Breast epithelium (tissue), 3 donors: ENCODE data around the gene SYN1.

ENCODE experiments used
- CTCF ChIP-seq, 3 donors: fragments of 450-650 bp; IDR thresholded peaks; one replicate each; pipeline ENCODE4 v1.5.1; 2016 to 2017; ENCODE audit warnings: antibody characterized with exemption in 3 of 3, mild to moderate bottlenecking in 3 of 3, moderate library complexity in 3 of 3
- POLR2A ChIP-seq: fragments of 450-650 bp; IDR thresholded peaks from one replicate; pipeline ENCODE4 v1.6.1; 2016; ENCODE audit warnings: antibody characterized with exemption, mild to moderate bottlenecking, moderate library complexity

DNA sequence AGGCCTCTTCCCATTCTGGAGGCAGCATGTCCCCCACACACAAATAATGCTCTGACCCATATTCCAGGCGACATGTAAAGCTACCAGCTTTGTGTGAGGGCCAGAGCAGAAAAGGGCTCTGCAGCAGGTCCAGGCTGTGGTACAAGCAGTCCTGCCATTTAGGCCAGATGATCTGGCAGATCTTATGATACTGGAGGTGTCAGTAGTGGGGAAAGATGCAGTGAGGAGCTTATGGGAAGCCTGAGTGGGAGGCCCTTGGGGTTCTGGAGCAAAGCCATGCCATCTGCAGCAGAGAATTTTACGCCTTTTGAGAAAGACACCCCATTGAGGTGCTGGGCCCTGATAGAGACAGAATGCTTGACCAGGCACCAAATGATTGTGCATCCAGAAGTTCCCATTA is 7.7 kb downstream of the SYN1 start:
- TF ChIP-seq CTCF (IDR thresholded peaks at IDR 0.05) (no peak), POLR2A (no peak)
